Caco-2 (cell line): Measurements from ENCODE around the gene ZNF330. TPM values are rescaled to one million over a fixed set of nuclear protein-coding genes. Genes with fewer than 3 reads are reported as not detected.

Source experiments
- BruUV-seq: library from RNA; stranded (reverse); fragments of 400-500 nt; replicated peaks from 2 replicates; lab custom pipeline; 2021; lab: Mats Ljungman, UMichigan
- CTCF ChIA-PET: fragments of 300-600 bp; sonication (Branson Sonifier 250); formaldehyde crosslinking; loops from one replicate; lab custom pipeline; 2022; ENCODE audit warnings: antibody characterized with exemption; lab: Charles Lee
- POLR2A ChIA-PET: fragments of 300-600 bp; sonication (Branson Sonifier 250); formaldehyde crosslinking; loops from one replicate; lab custom pipeline; 2022; ENCODE audit warnings: antibody characterized with exemption; lab: Charles Lee
- DNase-seq, 2 experiments: peaks; one replicate each; pipeline versions ENCODE4 v3.0.0 to v3.0.0-alpha.2; 2020 to 2022
- H3K27me3 ChIP-seq: replicated peaks from 2 replicates; pipeline ENCODE4 v1.6.0; 2011; ENCODE audit warnings: low read length; ENCODE audit not compliant: control insufficient read depth, insufficient read depth
- H3K36me3 ChIP-seq: 2 replicates; pipeline ENCODE4 v1.5.1; 2011; ENCODE audit warnings: low read length; ENCODE audit not compliant: control insufficient read depth, insufficient read depth
- H3K4me1 ChIP-seq: fragments of 250-450 bp; sonication (Bioruptor Pico); 2 replicates; pipeline ENCODE4 v1.5.1; 2020; ENCODE audit warnings: mild to moderate bottlenecking
- H3K4me3 ChIP-seq: 2 replicates; pipeline ENCODE4 v1.5.1; 2011; ENCODE audit warnings: low read depth, mild to moderate bottlenecking, control low read depth, low read length
- H3K9me3 ChIP-seq: fragments of 250-450 bp; sonication (Bioruptor Pico); 2 replicates; pipeline ENCODE4 v1.5.1; 2020; ENCODE audit warnings: mild to moderate bottlenecking, moderate library complexity
- H3K27ac Mint-ChIP-seq: one replicate; pipeline ENCODE4 v1.8.0; 2022; ENCODE audit warnings: mixed read lengths; ENCODE audit not compliant: unreplicated experiment
- H3K27me3 Mint-ChIP-seq: one replicate; pipeline ENCODE4 v1.8.0; 2022; ENCODE audit warnings: mixed read lengths; ENCODE audit not compliant: insufficient read depth, unreplicated experiment
- H3K36me3 Mint-ChIP-seq: one replicate; pipeline ENCODE4 v1.8.0; 2022; ENCODE audit warnings: mild to moderate bottlenecking, mixed read lengths; ENCODE audit not compliant: insufficient read depth, unreplicated experiment
- H3K4me1 Mint-ChIP-seq: one replicate; pipeline ENCODE4 v1.8.0; 2022; ENCODE audit warnings: low read depth, mixed read lengths; ENCODE audit not compliant: unreplicated experiment
- H3K4me3 Mint-ChIP-seq: one replicate; pipeline ENCODE4 v1.8.0; 2022; ENCODE audit warnings: mild to moderate bottlenecking, moderate library complexity, mixed read lengths; ENCODE audit not compliant: unreplicated experiment
- H3K9me3 Mint-ChIP-seq: one replicate; pipeline ENCODE4 v1.8.0; 2022; ENCODE audit warnings: mixed read lengths; ENCODE audit not compliant: unreplicated experiment
- intact Hi-C: fragments of 100-400 bp; cut with micrococcal nuclease; formaldehyde crosslinking; loops from one replicate; pipeline ENCODE4 v1.10.0; 2022; ENCODE audit not compliant: unreplicated experiment
- total RNA-seq: library from RNA; stranded (reverse); gene quantifications from 2 replicates; pipeline ENCODE4 v1.2.3, GENCODE V29; 2022
- TF ChIP-seq, protein P1 (sequence below), 2 experiments: fragments of 200-600 bp in 1 of 2; IDR thresholded peaks; 1 replicate in 1 of 2; 2 replicates in 1 of 2; pipeline versions ENCODE4 v1.5.1 to v1.8.0; 2011 to 2022; ENCODE audit warnings: antibody characterized with exemption in 1 of 2, control low read depth in 1 of 2, inconsistent platforms in 1 of 2, low read depth in 1 of 2, low read length in 1 of 2, mild to moderate bottlenecking in 1 of 2, moderate library complexity in 1 of 2; ENCODE audit not compliant: insufficient read depth in 1 of 2, severe bottlenecking in 1 of 2, unreplicated experiment in 1 of 2

Gene ZNF330
- total RNA-seq, 1 experiment from 2014 or later, result 34.9 TPM

DNA sequence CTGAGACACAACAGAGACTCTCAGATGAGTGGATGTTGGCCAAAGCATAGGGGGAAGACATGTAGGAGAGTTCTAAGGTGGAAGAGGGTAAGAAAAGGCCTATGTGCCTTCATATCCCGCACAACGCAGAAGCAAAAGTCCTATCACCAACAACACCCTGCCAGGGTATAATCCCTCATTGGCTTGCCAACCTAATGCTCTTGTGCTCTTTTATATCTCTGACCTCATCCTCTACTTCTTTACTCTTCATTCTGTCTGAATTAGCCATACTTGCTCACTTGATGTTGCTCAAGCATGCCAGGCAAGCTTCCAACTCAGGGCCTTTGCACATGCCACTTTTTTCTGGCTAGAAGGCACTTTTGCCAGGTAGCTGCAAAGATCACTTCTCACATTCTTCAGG lies 28.1 kb upstream of the ZNF330 start:
- intact Hi-C loops, result no loop called here
- Mint-ChIP-seq H3K4me1 (peaks cover 7% of the 10 kb centered on the region), H3K36me3 (no peaks in the 10 kb centered on the region), H3K9me3 (no peaks in the 10 kb centered on the region), H3K4me3 (no peak overlapping the region), H3K27ac (no peak overlapping the region), H3K27me3 (peaks cover 8% of the 10 kb centered on the region)
- H3K27me3 ChIP-seq, result no peaks in the 10 kb centered on the region
- DNase-seq, result no peak
- no peaks in the 10 kb centered on the region for H3K36me3 ChIP-seq
- ChIA-PET POLR2A (no interaction called here), CTCF (no interaction called here)
- H3K9me3 ChIP-seq, result no peaks in the 10 kb centered on the region
- H3K4me3 ChIP-seq, result no peak overlapping the region
- TF ChIP-seq, protein P1, sequence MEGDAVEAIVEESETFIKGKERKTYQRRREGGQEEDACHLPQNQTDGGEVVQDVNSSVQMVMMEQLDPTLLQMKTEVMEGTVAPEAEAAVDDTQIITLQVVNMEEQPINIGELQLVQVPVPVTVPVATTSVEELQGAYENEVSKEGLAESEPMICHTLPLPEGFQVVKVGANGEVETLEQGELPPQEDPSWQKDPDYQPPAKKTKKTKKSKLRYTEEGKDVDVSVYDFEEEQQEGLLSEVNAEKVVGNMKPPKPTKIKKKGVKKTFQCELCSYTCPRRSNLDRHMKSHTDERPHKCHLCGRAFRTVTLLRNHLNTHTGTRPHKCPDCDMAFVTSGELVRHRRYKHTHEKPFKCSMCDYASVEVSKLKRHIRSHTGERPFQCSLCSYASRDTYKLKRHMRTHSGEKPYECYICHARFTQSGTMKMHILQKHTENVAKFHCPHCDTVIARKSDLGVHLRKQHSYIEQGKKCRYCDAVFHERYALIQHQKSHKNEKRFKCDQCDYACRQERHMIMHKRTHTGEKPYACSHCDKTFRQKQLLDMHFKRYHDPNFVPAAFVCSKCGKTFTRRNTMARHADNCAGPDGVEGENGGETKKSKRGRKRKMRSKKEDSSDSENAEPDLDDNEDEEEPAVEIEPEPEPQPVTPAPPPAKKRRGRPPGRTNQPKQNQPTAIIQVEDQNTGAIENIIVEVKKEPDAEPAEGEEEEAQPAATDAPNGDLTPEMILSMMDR (IDR thresholded peaks at IDR 0.05; ENCODE audit: insufficient read depth in 1 of 2, low read depth in 1 of 2, low read length in 1 of 2, severe bottlenecking in 1 of 2, unreplicated experiment in 1 of 2), result no peak
- no TSS peak for BruUV-seq
- peaks cover 15% of the 10 kb centered on the region for H3K4me1 ChIP-seq

DNA sequence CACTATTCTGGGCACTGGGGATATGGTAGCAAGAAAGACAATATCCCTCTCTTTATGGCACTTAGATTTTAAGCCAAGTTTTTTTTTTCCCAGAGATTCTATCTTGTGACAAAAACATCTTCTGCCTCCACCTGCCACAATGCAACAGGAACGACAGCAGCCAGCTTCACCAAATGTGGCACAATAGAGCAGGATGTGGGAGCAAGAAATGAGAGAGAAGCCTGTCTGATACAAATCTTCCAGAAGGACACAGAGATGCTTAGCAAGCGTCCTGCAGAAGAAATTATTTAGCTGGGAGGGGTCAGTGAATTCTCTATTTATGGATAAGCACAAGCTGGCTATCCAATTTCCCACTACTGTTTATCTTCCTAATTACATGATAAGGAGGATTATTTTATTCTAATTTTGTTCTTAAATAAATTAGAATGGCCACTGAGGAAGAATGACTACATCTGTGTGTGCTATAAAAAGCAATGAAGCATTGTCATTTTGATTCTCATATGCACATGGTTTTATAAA lies 27.1 kb upstream of the ZNF330 start:
- CTCF ChIA-PET, result no interaction called here

DNA sequence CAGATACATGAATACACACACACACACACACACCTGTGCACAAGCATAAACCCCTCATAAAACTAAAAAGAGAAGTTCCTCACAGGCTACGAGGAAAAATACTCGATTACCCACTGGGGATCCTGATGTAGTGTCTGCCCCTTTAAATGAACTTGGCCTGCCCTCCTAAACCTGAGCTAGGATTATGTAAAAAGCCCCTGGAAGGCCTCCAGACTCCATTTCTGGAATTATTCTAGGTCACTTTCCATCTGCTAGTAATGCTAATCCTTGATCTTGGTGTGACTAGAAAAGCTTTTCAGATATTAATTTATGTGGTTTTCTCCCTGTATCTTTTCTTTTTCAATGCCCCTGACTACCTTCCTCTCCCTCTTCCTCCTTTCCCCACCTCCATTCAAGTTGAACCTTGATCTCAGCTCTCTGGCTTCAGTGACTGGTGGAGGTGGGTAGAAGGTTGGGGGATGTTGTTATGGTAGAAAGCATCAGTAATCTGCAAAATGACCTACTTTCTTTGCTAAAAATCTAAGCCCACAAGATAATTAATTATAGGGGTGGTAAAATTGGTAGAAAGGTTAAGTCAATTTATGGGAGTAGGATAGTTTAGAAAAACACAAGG lies 25.5 kb upstream of the ZNF330 start:
- no peaks in the 10 kb centered on the region for H3K9me3 Mint-ChIP-seq
- H3K4me3 Mint-ChIP-seq, result no peak overlapping the region
- Histone ChIP-seq H3K27me3 (no peaks in the 10 kb centered on the region), H3K36me3 (no peaks in the 10 kb centered on the region), H3K4me3 (no peak overlapping the region), H3K4me1 (no peaks in the 10 kb centered on the region), H3K9me3 (no peaks in the 10 kb centered on the region)
- no peak for DNase-seq
- TF ChIP-seq, protein P1 (IDR thresholded peaks at IDR 0.05; ENCODE audit: insufficient read depth in 1 of 2, low read depth in 1 of 2, low read length in 1 of 2, severe bottlenecking in 1 of 2, unreplicated experiment in 1 of 2), result no peak
- no peak overlapping the region for H3K27ac Mint-ChIP-seq
- intact Hi-C loops, result no loop called here
- CTCF ChIA-PET, result no interaction called here
- POLR2A ChIA-PET, result no interaction called here
- H3K27me3 Mint-ChIP-seq, result peaks cover 6% of the 10 kb centered on the region
- no peaks in the 10 kb centered on the region for H3K4me1 Mint-ChIP-seq
- no peaks in the 10 kb centered on the region for H3K36me3 Mint-ChIP-seq
- BruUV-seq, result no TSS peak

More for the DNA sequence above, 27.1 kb upstream of the ZNF330 start:
- peaks cover 2% of the 10 kb centered on the region for H3K4me1 Mint-ChIP-seq
- TF ChIP-seq, protein P1 (IDR thresholded peaks at IDR 0.05; ENCODE audit: insufficient read depth in 1 of 2, low read depth in 1 of 2, low read length in 1 of 2, severe bottlenecking in 1 of 2, unreplicated experiment in 1 of 2), result no peak
- Histone ChIP-seq H3K4me1 (peaks cover 9% of the 10 kb centered on the region), H3K36me3 (no peaks in the 10 kb centered on the region), H3K4me3 (no peak overlapping the region), H3K9me3 (no peaks in the 10 kb centered on the region), H3K27me3 (no peaks in the 10 kb centered on the region)
- peaks cover 6% of the 10 kb centered on the region for H3K27me3 Mint-ChIP-seq
- no peaks in the 10 kb centered on the region for H3K36me3 Mint-ChIP-seq
- intact Hi-C loops, result no loop called here
- BruUV-seq, result no TSS peak
- no peak for DNase-seq
- no peak overlapping the region for H3K4me3 Mint-ChIP-seq
- no peak overlapping the region for H3K27ac Mint-ChIP-seq
- no peaks in the 10 kb centered on the region for H3K9me3 Mint-ChIP-seq
- POLR2A ChIA-PET, result interaction anchor here (0.8 kb wide), 1 partner anchor 15 kb away, joined by 3 read pairs; no protein-coding TSS in a partner anchor
